ENCODE results near the gene AK3. TPM values are rescaled to one million over a fixed set of nuclear protein-coding genes. Genes with fewer than 3 reads are reported as not detected.

Gene AK3
- total RNA-seq, 1 donor from 2014 or later: 54.0 TPM

GRCh38 chr9:4706971-4707622 is 33.9 kb downstream of the AK3 start:
- no peak for DNase-seq (ENCODE audit: low read depth, low spot score)

- DNase-seq (ENCODE audit: low read depth, low spot score): no peak
Measured at GRCh38 chr9:4706021-4706420, 35.0 kb downstream of the AK3 start.

GRCh38 chr9:4704129-4704528 is 36.9 kb downstream of the AK3 start:
- no peak for DNase-seq (ENCODE audit: low read depth, low spot score)

GRCh38 chr9:4701526-4701925 is 39.5 kb downstream of the AK3 start:
- no peak for DNase-seq (ENCODE audit: low read depth, low spot score)

- no peak for DNase-seq (ENCODE audit: low read depth, low spot score)
Measured at GRCh38 chr9:4700932-4701331, 40.1 kb downstream of the AK3 start.

- DNase-seq (ENCODE audit: low read depth, low spot score): no peak
Measured at GRCh38 chr9:4700091-4700490, 40.9 kb downstream of the AK3 start.

GRCh38 chr9:4691795-4692194 is 49.2 kb downstream of the AK3 start:
- DNase-seq (ENCODE audit: low read depth, low spot score): no peak

- DNase-seq (ENCODE audit: low read depth, low spot score): no peak
Measured at GRCh38 chr9:4690144-4690543, 50.9 kb downstream of the AK3 start.

- no peak for DNase-seq (ENCODE audit: low read depth, low spot score)
Measured at GRCh38 chr9:4689687-4690104, 51.3 kb downstream of the AK3 start.

- no peak for DNase-seq (ENCODE audit: low read depth, low spot score)
Measured at GRCh38 chr9:4689021-4689420, 52.0 kb downstream of the AK3 start.

GRCh38 chr9:4686584-4686983 is 54.4 kb downstream of the AK3 start:
- no peak for DNase-seq (ENCODE audit: low read depth, low spot score)

- no peak for DNase-seq (ENCODE audit: low read depth, low spot score)
Measured at GRCh38 chr9:4686112-4686511, 54.9 kb downstream of the AK3 start.

- no peak for DNase-seq (ENCODE audit: low read depth, low spot score)
Measured at GRCh38 chr9:4684820-4685219, 56.2 kb downstream of the AK3 start.

- no peak for DNase-seq (ENCODE audit: low read depth, low spot score)
Measured at GRCh38 chr9:4680750-4681149, 60.3 kb downstream of the AK3 start.

GRCh38 chr9:4680173-4680525 is 60.9 kb downstream of the AK3 start:
- DNase-seq (ENCODE audit: low read depth, low spot score): no peak

GRCh38 chr9:4679268-4680172 is 61.5 kb downstream of the AK3 start, which contains the start of gene CDC37L1:
TSS of gene CDC37L1 (plus strand) at chr9:4679569. CDS start at chr9:4679768, 199 bp downstream.
- DNase-seq (ENCODE audit: low read depth, low spot score): peak; percentile 83

GRCh38 chr9:4678679-4679267 is 62.2 kb downstream of the AK3 start:
- DNase-seq (ENCODE audit: low read depth, low spot score): no peak

- DNase-seq (ENCODE audit: low read depth, low spot score): no peak
Measured at GRCh38 chr9:4677392-4677791, 63.6 kb downstream of the AK3 start.

GRCh38 chr9:4674783-4675182 is 66.2 kb downstream of the AK3 start:
- DNase-seq (ENCODE audit: low read depth, low spot score): no peak

GRCh38 chr9:4671737-4672136 is 69.3 kb downstream of the AK3 start:
- DNase-seq (ENCODE audit: low read depth, low spot score): no peak

GRCh38 chr9:4670591-4670990 is 70.4 kb downstream of the AK3 start:
- DNase-seq (ENCODE audit: low read depth, low spot score): no peak

- DNase-seq (ENCODE audit: low read depth, low spot score): no peak
Measured at GRCh38 chr9:4669890-4670289, 71.1 kb downstream of the AK3 start.

Measured in pulmonary artery endothelial cell (primary cell).